SK-N-MC (cell line): ENCODE measurements around the gene THG1L.

ENCODE experiments used
- EZH2 ChIP-seq: fragments of 200-600 bp; sonication (generic); IDR thresholded peaks from one replicate; pipeline ENCODE4 v1.6.1; 2017; ENCODE audit warnings: antibody characterized with exemption
- FOXP2 ChIP-seq: optimal IDR thresholded peaks from 2 replicates; pipeline ENCODE3; 2011; ENCODE audit warnings: mild to moderate bottlenecking, moderate library complexity; ENCODE audit not compliant: insufficient read depth; ENCODE audit errors: extremely low read length, control extremely low read depth
- POLR2AphosphoS5 ChIP-seq: IDR thresholded peaks from 2 replicates; pipeline ENCODE4 v1.6.1; 2012; ENCODE audit warnings: mild to moderate bottlenecking, low read depth, low read length, borderline replicate concordance

- TF ChIP-seq POLR2AphosphoS5 (no peak), EZH2 (no peak), FOXP2 (no peak)
These were observed 41.1 kb upstream of the THG1L start for GRCh38 chr5:157689942-157690689.
